Erythroblast (primary cell): Measurements from ENCODE around the gene LSAMP.

ENCODE experiments used
- DNase-seq, 2 experiments: peaks; one replicate each; lab custom pipeline; 2025; lab: John Stamatoyannopoulos, UW
- GATA1 ChIP-seq: IDR thresholded peaks from 2 replicates; pipeline ENCODE4 v1.6.1; 2011; ENCODE audit warnings: low read depth, mild to moderate bottlenecking, control low read depth, low read length, moderate library complexity
- POLR2A ChIP-seq: IDR thresholded peaks from 2 replicates; pipeline ENCODE4 v1.6.1; 2011; ENCODE audit warnings: mild to moderate bottlenecking, low read length

The LSAMP gene

DNA sequence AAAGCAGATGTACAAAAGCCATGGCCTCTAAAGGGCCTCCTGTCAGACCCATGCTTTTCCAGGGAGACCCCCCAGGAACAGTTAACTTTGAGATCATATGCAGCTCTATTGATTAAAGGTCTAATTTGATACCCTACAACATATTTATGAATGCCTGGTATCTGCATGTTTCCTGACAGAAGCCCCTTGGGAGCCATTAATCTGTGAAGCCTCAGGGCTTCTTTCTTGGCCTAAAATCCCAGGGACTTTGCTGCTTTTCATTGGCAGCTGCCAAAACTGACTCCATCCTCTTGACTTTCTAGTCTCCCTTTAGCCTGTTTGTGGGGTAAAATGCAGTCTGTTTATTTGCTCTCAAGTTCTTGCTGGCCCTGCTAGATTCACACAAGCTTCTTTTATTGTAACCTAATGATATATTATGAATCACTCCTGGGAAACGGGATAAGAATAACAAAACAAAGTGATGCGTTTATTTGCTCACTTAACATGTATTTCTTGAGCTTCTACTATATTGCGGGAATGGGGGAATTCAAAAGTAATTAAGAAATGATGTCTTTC, 257.0 kb downstream of the LSAMP start:
- DNase-seq = no peak
- no peak for TF ChIP-seq GATA1
- TF ChIP-seq POLR2A = no peak

DNA sequence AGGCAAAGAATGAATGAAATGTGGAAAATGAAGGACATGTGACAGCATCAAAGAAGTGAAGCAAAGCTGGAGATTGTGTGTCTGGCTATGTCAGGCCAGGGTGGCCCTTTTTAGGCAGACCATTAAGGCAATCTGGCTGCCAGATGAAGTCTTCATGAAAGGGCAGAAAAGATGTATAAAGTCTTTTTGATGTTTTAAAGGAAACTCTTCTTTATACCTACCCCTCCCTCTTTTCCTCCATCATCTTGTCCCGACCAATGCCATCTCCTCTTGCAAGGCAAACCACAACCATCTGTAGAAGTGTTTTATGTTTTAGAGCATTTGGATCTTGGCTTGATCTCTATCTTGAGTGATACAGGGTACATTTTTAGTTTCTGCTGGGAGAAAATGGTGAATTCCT, 259.2 kb downstream of the LSAMP start:
- no peak for TF ChIP-seq POLR2A
- TF ChIP-seq GATA1 = no peak
- DNase-seq = no peak

DNA sequence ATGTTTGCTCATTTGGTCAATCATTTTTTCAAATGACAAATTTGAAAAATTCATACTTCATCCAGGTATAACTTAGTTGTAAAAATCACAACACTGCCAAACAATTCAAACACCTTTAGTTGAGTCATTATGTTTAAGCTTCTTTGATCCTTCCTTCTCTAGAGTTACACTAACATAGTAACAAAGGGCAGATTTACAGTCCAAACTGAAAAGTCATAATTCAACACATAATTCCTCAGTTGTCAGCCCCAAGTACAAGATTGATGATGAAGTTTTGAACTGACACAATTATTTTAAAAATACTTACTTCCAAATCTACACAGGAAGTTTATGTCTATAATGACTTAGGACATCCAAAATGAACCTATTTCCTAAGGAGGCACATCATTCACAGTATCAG, 264.1 kb downstream of the LSAMP start:
- DNase-seq = no peak
- TF ChIP-seq GATA1 (no peak), POLR2A (no peak)

DNA sequence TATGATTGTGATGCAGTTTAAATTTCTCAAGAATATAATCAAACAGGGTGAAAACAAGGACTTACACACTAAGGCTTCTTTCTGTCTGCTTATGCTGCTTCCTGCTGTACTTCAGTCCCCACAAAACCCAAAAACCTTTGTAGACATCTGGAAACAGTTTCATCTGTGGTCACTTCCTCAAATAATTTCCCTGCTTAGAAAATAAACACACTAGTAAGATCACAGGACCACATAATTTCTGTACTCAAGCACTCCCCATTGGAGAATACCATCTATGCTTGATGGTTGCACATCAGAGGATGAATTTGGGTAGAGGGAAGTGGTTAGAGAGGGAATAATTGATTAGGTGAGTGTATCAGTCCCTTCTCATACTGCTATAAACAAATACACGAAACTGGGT, 266.2 kb downstream of the LSAMP start:
- no peak for DNase-seq

DNA sequence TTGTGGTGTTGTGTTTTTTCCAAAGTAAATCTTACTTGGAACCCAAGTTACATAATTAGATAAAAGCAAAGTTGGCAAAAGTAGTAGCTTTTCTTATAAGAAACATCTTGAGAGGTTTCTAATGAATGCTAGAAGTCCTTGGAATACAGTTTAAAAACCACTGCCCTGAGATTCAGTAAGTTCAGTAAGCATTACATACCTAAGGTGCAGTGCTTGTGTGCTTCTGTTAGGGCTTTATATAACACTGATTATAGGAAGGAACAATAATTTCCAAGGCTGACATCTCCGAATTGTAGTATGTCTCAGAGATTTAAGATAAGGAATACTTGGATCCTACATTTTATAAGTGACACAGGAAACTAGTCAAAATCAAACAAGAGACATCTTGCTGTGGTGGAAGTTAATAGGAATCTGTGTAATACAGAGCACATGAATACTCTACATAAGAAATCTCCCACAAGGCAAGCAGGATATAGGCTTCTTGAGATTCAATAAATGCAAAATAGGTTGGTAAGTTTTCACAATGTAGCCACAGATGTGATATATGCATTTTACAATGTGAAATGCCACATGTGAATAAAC, 268.2 kb downstream of the LSAMP start:
- DNase-seq = no peak
- no peak for TF ChIP-seq POLR2A
- TF ChIP-seq GATA1 = no peak

More for the DNA sequence above, 266.2 kb downstream of the LSAMP start:
- TF ChIP-seq POLR2A = no peak
- no peak for TF ChIP-seq GATA1

DNA sequence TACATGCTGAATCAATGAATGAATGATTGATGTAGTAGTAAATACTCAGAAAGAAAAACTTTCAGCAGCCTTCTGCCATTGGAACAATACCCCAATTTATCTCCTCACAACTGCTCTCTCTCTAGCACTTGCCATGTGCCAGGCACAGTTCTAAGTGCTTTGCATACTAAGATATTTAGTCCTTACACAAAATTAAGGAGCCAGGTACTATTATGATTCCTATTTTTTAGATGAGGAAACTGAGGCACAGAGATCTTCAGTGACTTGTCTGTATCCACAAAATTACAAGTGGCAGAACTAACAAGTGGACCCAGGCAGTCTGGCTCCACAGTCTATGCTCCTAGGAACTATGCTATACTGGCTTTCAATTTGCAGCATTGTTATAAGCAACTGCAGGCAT, 279.2 kb downstream of the LSAMP start:
- TF ChIP-seq GATA1 (no peak), POLR2A (no peak)
- no peak for DNase-seq

DNA sequence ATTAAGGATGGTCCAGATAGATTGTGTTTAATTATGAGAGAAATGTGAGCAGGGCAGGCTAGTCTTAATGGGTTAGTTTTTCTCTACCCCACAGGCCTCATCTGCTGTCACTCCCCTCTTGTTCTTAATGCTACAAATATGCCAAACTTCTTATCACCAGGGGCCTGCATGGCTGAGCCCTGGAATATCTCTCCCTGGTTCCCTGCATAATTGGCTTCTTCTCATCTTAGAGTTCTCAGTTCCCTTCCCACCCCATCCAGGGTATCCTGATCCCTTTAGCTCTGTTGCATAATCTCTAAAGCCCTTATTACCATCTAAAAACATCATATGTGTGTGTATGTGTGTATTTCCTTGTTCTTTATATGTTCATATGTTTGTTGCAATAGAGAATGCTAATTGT, 279.6 kb downstream of the LSAMP start:
- DNase-seq = no peak

DNA sequence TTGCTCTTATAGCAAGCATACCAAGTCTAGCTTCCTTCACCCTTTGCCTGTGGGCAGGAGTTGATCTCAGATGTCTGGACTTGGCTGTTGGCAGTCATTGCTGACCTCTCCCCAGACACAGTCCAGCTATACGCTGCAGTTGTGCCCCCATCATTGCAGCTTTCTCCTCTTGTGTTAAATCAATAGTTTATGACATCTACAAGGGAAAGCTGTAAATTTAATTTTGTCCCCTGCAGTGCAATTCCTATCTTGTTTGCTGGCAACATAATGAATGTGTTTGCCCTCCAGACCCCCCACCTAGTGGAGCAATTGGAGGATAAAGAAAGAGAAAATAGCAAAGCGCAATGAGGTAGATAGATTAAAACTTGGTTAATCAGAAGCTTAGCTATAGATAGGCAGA, 280.2 kb downstream of the LSAMP start:
- no peak for DNase-seq
- TF ChIP-seq POLR2A (no peak), GATA1 (no peak)

More for the DNA sequence above, 279.6 kb downstream of the LSAMP start:
- TF ChIP-seq POLR2A (no peak), GATA1 (no peak)

DNA sequence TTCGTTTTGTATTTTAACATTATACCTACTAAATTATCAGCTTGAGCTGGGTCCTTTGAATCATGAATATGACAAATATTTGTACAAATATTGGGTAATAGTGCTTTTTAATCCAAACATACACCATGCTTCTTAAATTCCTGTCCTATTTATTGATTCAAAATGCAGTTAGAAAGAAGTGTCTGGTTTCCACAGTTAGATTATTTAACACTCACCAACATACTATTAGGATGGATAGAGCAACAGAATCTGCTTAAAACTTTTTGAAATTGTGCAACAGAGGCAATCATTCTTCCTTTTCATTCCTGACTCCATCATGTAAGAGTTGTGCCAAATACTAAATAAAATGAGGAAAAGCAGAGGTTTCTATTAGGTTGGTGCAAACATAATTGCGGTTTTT, 281.2 kb downstream of the LSAMP start:
- no peak for TF ChIP-seq GATA1
- no peak for TF ChIP-seq POLR2A
- DNase-seq = no peak

DNA sequence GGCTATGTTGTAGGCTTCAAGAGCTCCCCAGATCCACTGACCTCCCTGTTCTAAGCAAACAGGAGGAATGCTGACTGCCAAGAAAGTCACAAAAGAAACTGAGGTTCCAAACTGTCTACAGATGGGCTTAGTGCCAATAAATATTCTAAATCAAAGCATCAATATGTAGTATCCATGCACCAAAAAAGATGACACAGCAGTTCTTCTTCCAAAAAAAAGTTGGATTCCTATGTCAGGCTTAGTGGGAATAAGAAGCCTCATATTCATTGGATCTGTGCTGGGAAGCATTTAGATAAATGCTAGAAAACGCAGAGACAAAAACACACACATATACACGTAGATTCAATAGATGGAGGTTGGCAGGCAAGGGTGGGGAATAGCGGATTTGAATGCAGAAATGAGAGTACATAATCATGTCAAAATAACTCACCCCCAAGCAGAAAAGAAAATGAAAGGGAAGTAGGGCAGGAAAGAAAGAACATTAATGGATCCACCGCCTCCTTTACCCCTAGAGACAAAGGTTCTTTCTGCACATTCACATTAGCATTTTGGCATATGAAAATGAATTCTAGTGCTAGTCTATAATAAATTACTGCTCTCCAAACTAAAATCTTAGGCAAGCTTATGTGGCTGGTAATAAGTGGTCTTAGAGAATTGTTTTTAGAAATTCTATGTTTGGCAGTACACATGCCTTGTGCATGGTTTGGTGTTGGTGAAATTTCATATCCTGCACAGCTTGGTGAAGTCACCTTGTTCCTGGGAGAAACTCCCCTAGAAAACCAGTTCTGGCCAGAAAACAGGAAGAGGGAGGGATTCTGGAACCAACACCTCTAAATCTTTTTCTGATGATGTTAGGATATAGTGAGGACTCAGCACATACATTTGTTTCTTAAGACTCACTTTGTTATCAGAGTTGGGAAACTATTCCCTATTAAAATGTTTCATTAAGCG, 283.4 kb downstream of the LSAMP start:
- DNase-seq = no peak
- TF ChIP-seq GATA1 (no peak), POLR2A (no peak)

DNA sequence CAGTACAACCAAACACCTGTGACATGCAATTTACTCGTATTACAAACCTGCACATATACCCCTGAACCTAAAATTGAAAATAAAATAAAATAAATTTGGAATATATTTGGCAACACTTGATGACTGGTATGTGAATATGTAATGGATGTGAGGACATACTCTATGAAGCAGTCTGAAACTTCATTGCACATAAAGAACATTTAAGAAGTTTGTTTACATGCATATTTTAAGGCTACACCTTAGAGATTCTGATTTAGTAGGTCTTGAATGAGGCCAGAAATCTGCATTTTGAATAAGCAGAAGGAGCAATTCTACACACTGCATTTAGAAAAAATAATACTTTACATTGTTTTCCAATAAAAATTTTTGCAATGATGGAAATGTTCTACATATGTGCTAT, 284.7 kb downstream of the LSAMP start:
- TF ChIP-seq GATA1 = no peak
- TF ChIP-seq POLR2A = no peak
- no peak for DNase-seq

DNA sequence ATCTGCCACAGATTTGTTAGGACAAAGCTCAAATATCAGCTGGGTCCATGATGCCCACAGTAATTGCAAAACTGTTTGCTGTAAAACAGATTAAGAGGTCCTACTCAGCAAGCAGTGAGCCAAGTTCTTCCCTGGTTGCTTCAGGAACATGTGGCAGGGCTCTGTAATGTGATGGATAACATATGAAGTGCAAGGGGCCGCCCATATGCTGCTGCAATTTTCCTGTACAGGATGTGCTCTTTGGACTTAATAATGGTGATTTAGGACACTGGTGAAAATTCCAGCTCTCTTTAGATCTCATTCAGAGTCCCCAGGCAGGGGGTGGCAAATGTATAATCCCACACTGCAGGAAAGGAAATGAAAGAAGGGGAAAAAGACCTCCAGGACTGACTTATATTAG, 289.4 kb downstream of the LSAMP start:
- TF ChIP-seq POLR2A = no peak
- no peak for TF ChIP-seq GATA1
- no peak for DNase-seq

DNA sequence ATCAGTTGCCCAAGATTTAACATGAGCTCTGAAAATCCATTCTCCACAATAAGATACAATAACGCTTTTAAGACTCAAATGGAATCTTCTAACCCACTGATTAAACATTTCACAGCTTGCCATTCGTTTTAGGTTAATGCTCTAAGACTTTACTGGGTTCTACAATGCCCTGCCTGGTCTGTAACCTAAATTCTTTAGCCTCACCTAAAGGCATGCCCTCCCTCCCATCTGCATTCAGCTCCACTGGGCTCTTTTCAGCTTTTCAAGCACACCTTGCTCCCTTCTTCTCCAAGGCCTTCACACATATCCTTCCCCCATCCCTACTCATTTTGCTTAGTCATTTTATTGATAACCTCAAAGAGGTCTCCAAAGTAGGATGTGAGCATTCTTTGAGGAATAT, 290.9 kb downstream of the LSAMP start:
- no peak for DNase-seq
- TF ChIP-seq GATA1 = no peak
- TF ChIP-seq POLR2A = no peak

DNA sequence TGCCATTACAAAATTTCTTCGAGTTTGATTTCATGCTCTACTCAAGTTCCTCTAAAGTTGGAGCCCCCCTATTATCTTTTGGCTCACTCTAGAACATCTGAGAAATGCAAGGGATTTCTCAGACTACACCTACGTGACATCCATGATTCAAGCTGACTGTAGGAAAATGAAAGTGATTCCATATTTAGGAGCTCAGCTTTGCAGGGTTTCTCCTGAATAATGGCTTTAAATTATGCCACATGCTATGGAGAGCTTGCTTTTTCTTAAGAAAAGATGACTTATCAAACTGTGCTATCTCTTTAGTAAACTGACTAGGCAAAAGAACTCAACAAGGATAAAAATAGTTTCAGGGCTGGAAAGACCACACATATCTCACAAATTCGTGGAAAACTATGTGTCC, 292.1 kb downstream of the LSAMP start:
- TF ChIP-seq POLR2A (no peak), GATA1 (no peak)
- no peak for DNase-seq

DNA sequence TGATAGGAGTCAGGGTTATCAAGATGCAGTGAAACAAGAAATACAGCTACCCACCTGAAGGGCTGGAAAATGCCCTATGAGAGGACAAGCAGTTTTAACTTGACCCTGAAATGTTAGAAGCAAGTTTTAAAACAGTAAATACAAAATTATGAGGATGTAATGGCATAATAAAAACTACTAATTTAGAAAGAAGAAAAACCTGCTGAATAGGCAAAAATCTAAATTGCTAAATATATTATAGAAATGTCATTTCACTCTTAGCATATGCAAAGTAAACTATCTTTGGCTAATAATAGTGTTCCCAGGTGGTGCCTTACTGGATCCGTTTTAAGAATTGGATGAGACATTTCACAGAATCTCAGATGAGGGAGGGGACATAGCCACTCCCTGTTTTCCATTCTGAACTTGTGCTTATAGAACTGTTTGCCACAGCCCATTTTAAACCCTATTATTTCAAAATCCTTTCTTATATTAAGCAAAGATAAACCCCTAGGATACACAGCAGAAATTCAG, 294.6 kb downstream of the LSAMP start:
- TF ChIP-seq POLR2A = no peak
- no peak for TF ChIP-seq GATA1
- DNase-seq = no peak
